NCI-H345 treated with DMSO at 0.1 percent for 48 hours (cell line): ENCODE data around the gene PITX2.
A peak's percentile ranks its signal among the peaks of the same experiment; 100 is the strongest.

Experiments
- DNase-seq: peaks from one replicate; lab custom pipeline; 2025; ENCODE audit not compliant: unreplicated experiment; lab: John Stamatoyannopoulos, UW

The PITX2 gene

DNA sequence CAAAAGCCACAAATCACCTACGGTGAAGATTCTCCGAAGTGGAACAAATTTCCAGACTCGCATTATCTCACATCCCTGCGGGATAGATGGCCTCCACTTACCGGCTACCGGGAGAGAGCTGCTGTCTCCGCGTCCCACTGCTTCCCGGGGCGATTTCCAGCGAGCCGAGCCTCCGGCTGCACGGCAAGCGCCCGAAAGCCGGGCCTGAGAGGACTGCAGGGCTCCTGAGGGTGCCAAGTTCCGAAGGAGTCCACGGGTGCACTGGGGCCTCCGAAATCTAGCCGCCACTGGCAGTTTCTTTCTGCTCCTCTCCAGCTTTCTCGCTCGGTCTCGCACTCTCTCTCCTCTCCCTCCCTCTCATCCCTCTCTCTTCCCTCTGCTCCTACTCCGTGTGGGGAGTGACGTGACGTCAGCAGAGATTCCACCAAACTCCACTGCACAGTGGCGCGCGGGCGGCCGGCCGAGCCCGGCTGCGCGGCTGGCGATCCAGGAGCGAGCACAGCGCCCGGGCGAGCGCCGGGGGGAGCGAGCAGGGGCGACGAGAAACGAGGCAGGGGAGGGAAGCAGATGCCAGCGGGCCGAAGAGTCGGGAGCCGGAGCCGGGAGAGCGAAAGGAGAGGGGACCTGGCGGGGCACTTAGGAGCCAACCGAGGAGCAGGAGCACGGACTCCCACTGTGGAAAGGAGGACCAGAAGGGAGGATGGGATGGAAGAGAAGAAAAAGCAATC, 14.0 kb upstream of the PITX2 start:
- no peak for DNase-seq

DNA sequence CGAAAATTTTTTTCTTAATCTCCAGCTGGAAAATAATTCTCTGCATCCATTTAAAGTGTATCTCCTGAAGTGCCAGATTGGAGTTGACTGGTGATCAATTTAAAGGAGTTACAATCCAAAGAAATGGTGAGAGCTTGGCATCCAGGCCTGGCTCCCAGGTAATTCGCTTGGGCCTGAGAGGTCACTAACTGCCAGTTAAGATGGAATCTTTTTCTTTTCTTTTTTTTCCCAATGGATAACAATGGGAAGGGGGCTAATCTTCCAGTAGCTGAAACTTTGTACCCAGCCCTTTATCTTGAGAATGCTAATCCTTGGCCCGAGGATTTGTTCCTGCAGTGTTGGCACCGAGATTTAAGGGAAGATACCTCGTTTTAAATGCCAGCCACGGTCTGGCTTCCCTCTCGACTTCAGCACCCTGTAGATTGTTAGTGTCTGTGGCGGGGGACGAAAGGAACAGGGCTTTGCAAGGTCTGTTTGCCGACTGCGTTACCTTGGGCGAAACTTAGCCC, 13.3 kb upstream of the PITX2 start:
- DNase-seq: no peak

- no peak for DNase-seq
Measured at GRCh38 chr4:110635163-110635865, 12.4 kb upstream of the PITX2 start.

- DNase-seq: no peak
Measured at GRCh38 chr4:110634350-110635162, 11.7 kb upstream of the PITX2 start.

DNA sequence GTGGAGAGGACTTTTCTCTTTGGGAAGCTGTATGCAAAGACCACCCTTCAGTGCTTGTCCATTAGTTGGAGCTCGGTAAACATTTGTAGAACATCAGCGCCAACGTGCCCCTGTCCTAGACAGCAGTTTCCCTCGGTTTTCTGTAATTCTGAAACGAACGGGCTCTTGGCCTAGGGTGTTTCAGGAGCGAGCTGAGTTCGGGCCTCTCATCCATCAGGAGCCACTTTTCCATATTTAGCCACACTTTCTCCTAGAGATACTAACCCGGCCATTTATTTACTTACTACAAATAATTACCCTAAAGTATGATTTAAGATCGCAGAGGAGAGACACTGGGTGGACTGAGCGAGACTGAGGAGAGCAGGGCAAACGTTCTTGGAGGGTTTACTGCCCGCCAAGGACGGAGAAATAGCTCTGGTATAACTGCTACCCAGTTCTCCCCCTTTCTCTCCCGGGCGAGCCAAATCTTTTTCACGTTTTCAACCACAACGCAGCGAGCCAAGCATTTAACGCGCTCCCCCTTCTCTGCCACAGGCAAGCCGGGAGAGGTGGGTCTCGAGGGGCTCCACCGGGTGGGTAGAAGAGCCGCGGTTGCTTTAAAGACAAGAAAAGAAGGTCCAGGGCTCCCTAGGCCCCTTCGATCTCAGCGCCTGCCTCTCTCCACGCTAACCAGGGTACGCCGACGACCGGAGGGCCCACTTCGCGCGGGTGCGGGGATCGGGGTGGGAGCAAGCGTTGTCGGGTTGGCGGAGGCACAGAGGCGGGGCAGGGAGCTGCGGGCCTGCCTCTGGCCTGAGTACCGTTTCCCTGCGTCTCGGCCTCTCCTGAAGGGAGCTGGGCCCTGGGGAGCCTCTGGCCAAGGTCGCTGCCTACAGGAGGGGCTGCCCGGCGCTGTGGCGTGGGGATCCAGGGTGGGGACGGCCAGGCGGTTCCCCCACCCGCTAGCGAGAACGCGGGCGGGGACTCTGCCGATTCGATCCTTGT, 10.8 kb upstream of the PITX2 start:
- no peak for DNase-seq

- no peak for DNase-seq
Measured at GRCh38 chr4:110632506-110633357, 9.9 kb upstream of the PITX2 start.

DNA sequence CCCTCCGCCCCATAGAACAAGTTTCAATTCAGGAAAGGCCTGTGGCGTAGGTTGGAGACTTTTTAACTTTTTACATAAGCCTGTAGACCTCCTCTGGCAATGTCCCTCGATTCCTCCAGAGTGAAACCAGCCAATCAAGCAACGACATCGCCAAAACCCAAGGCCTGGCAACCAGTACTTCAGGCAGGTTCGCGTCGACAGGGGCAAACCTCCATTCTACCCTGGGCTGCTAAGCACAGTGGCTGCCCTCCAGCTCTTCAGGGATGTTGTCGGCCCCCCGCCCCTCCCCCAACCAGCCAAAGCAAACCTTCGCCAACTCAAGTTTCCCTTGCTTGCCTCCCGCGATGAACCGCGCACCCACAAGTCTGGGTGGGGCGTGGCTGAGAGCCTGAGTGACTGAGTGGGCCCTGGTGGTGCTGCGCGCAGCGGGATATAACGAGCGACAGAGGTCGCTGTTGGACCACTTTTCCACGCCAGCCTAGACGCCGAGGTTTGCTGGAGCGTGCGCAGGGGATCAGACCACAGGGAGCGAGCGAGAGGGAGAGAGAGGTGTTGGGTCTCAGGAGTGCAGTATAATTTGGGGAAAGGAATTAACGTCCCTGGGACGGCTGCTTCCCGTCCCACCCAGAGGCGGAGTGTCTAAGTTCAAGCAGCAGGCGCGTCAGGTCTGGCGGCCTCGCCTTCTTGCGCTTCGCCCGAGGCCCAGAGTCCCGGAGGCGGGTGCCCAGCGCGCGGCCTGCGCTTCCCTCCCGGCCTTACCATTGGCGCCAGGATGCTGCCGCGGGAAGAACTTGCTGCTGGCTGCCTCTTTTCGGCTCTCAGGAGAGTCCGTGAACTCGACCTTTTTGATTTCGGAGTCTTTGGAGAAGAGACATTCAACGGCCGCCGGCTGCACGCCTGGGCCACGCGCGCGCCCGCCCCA, 9.0 kb upstream of the PITX2 start:
- peak; percentile 43 for DNase-seq

GRCh38 chr4:110630688-110631402, 8.0 kb upstream of the PITX2 start:
- no peak for DNase-seq

DNA sequence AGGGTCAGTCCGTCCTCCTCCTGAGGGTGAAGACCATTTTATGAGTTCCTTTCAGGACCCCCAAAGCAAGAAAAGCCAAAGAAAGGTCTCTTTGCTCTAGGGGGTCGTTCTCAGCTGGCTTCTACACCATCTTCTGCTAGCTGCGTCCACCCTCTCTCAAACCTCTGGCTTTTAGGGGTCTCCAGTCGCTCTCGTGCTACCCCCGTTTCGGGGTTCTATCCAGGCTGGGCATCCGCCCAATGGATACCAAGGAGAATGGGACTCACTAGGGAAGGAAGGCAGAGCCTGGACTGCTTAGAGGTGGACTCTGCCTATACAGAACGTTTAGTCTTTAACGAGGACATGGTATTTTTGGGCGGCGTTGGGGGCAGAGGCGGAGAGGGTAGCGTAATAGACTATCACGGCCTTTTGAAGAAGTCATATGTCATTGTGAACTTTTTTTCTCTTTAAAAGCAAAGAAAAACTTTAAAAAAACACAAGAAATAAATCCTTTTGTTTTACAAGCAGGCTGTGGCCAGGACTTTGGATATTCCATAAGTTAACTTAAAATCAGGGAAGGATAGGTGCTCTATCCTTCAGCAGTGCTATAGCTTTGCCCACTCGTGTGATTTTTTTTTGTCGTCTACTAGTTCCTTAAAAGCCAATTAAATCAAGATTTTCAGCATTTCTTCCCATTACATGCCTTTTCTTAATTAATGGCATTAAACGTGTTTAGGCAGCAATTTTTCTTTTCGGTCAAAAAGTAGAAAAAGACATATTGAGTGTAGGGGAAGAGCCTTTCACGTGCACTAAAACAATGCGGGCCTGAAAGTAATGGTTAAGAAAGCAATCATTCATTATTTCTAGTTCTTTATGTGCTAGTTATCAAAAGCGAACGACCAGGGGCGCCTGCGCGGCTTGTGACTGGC, 7.2 kb upstream of the PITX2 start:
- DNase-seq: no peak

- DNase-seq: no peak
Measured at GRCh38 chr4:110629214-110629754, 6.4 kb upstream of the PITX2 start.

DNA sequence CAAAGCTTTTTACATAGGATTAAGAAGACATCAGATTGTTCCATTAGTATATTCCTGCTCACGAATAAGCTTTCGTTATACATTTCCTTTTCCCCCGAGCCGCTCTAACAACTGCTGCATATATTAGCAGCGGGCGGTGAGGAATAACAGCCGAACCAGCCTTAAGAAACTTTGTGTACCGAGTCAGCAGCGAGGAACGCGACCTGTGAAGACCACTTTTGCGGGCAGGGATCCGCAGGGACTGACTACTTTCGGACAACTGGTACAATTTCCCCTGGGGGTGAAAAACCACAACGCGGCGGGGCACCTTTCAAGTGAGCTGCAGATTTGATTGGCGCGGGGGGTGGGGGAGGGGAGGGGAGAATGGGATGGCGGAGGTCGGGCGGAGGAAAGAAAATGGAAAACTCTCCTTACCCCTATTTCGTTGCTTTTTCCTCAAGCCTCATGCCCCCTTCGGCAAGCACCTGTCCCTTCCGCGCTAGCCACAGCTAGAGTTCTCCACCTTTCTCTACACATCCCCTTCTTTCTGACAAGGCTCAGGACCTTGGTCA, 5.9 kb upstream of the PITX2 start:
- DNase-seq: no peak

- no peak for DNase-seq
Measured at GRCh38 chr4:110627977-110628662, 5.2 kb upstream of the PITX2 start.

GRCh38 chr4:110626532-110627153, 3.8 kb upstream of the PITX2 start:
- no peak for DNase-seq

DNA sequence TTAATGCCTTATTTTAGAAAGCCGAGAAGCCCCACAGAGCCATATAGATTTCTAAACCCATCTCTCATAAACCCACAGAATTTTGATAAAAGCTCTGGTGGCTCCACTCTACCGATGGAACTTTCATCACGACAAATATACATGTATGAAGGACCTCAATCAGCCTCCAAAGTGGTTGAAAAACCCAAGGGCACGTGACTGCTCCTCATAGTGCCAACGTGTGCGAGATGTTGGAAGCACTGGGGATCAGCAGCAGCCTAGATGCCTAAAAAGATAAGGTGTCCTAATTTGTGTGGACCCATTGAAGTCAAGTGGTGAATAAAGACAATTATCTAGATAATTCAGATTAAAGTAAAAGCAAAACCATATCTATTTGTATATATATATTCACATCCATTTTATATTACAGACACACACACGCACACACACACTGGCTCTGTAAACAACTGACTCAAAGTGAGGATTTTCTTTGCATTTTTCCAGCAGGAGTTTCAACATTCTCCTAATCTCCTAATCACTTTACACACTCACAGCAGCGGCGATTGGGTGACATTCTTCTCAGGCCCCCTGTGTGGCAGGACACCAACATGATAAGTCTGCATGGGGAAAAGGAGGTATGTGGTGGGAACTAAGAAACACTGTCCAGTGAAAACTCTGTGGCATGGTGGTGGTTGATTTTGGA, 2.8 kb upstream of the PITX2 start:
- DNase-seq: no peak
